SK-N-SH (cell line): ENCODE measurements around the gene EPB41L4B. TPM values are rescaled to one million over a fixed set of nuclear protein-coding genes. Genes with fewer than 3 reads are reported as not detected.

Experiments used
- CTCF ChIA-PET: fragments of 300-600, 350-600 bp; formaldehyde crosslinking; extraction: SDS; loops from one replicate; lab custom pipeline; 2021; lab: Yijun Ruan, JAX
- POLR2A ChIA-PET: fragments of 350-600 bp; sonication (Branson Sonifier 250); formaldehyde crosslinking; extraction: SDS; loops from one replicate; lab custom pipeline; 2020; ENCODE audit warnings: antibody characterized with exemption, inconsistent platforms; lab: Yijun Ruan, JAX
- DNase-seq: peaks from one replicate; pipeline ENCODE4 v3.0.0; 2012
- H2AFZ ChIP-seq: fragments of 200-600 bp; sonication (generic); 2 replicates; pipeline ENCODE4 v1.8.1; 2016; ENCODE audit warnings: antibody characterized with exemption, mild to moderate bottlenecking, low read depth
- H3F3A ChIP-seq: fragments of 200-600 bp; sonication (generic); replicated peaks from 2 replicates; pipeline ENCODE3; 2016; ENCODE audit warnings: antibody characterized with exemption, mild to moderate bottlenecking; ENCODE audit not compliant: insufficient read depth
- H3K27ac ChIP-seq, 2 experiments: fragments of 200-500 bp in 1 of 2; fragments of 200-600 bp in 1 of 2; sonication (Bioruptor generic) in 1 of 2; sonication (generic), shearing (Covaris generic) in 1 of 2; 2 replicates each; pipeline versions ENCODE4 v1.5.1 to v1.6.1; 2014 to 2016; ENCODE audit warnings: low read depth in 2 of 2, inconsistent platforms in 1 of 2, low read length in 1 of 2, mild to moderate bottlenecking in 1 of 2, mixed read lengths in 1 of 2
- H3K27me3 ChIP-seq: fragments of 200-600 bp; sonication (generic), shearing (Covaris generic); 2 replicates; pipeline ENCODE4 v1.6.1; 2016; ENCODE audit warnings: mixed run types; ENCODE audit not compliant: insufficient read depth
- H3K36me3 ChIP-seq, 2 experiments: fragments of 200-500 bp in 1 of 2; fragments of 200-600 bp in 1 of 2; sonication (Bioruptor generic) in 1 of 2; sonication (generic) in 1 of 2; replicated peaks in 1 of 2; 2 replicates each; pipeline versions ENCODE3 to v1.5.1; 2014 to 2016; ENCODE audit warnings: low read length in 1 of 2, mild to moderate bottlenecking in 1 of 2; ENCODE audit not compliant: insufficient read depth in 2 of 2, control insufficient read depth in 1 of 2
- H3K4me1 ChIP-seq, 2 experiments: fragments of 200-500 bp in 1 of 2; fragments of 200-600 bp in 1 of 2; sonication (Bioruptor generic) in 1 of 2; sonication (generic), shearing (Covaris generic) in 1 of 2; 2 replicates each; pipeline versions ENCODE4 v1.5.1 to v1.6.1; 2014 to 2016; ENCODE audit warnings: low read depth in 1 of 2, low read length in 1 of 2, mixed run types in 1 of 2; ENCODE audit not compliant: insufficient read depth in 2 of 2, control insufficient read depth in 1 of 2
- H3K4me2 ChIP-seq: fragments of 200-600 bp; sonication (generic), shearing (Covaris generic); 2 replicates; pipeline ENCODE4 v1.6.1; 2017; ENCODE audit warnings: mixed run types
- H3K4me3 ChIP-seq, 2 experiments: fragments of 200-500 bp in 1 of 2; fragments of 200-600 bp in 1 of 2; sonication (Bioruptor generic) in 1 of 2; sonication (generic), shearing (Covaris generic) in 1 of 2; 2 replicates each; pipeline versions ENCODE4 v1.5.1 to v1.8.1; 2014 to 2016; ENCODE audit warnings: low read depth in 2 of 2, inconsistent platforms in 1 of 2, low read length in 1 of 2, mild to moderate bottlenecking in 1 of 2, mixed read lengths in 1 of 2, moderate library complexity in 1 of 2
- H3K79me2 ChIP-seq: fragments of 200-600 bp; sonication (generic); 2 replicates; pipeline ENCODE4 v1.8.1; 2017; ENCODE audit warnings: mild to moderate bottlenecking; ENCODE audit not compliant: insufficient read depth
- H3K9ac ChIP-seq: fragments of 200-600 bp; sonication (generic); 2 replicates; pipeline ENCODE4 v1.6.1; 2017; ENCODE audit warnings: mixed run types
- H3K9me2 ChIP-seq: fragments of 200-600 bp; sonication (generic); 2 replicates; pipeline ENCODE4 v1.6.1; 2017; ENCODE audit warnings: mixed run types
- H3K9me3 ChIP-seq: fragments of 200-600 bp; sonication (generic); 2 replicates; pipeline ENCODE4 v1.6.1; 2017; ENCODE audit warnings: mixed run types, mild to moderate bottlenecking, moderate library complexity
- H4K20me1 ChIP-seq: fragments of 200-600 bp; sonication (generic); 2 replicates; pipeline ENCODE4 v1.6.1; 2017; ENCODE audit warnings: mild to moderate bottlenecking, mixed run types; ENCODE audit not compliant: insufficient read depth
- CHD2 ChIP-seq: fragments of 150-350 bp; IDR thresholded peaks from 2 replicates; pipeline ENCODE4 v1.6.1; 2018; ENCODE audit warnings: low read length; ENCODE audit not compliant: partially characterized antibody
- CTCF ChIP-seq: fragments of 200-600 bp; sonication (generic); IDR thresholded peaks from 2 replicates; pipeline ENCODE4 v1.6.1; 2017; ENCODE audit warnings: antibody characterized with exemption, mild to moderate bottlenecking, moderate library complexity
- ELF1 ChIP-seq: IDR thresholded peaks from 2 replicates; pipeline ENCODE4 v1.4.0; 2012
- EP300 ChIP-seq, 2 experiments: IDR thresholded peaks; 2 replicates each; pipeline versions ENCODE4 v1.4.0 to v1.6.1; 2012; ENCODE audit warnings: borderline replicate concordance in 1 of 2, low read depth in 1 of 2, low read length in 1 of 2
- EZH2phosphoT487 ChIP-seq: fragments of 200-600 bp; sonication (generic); IDR thresholded peaks from 2 replicates; pipeline ENCODE4 v1.6.1; 2017; ENCODE audit warnings: low read depth, mixed run types, mild to moderate bottlenecking, antibody characterized with exemption, moderate library complexity, borderline replicate concordance
- FOSL2 ChIP-seq: IDR thresholded peaks from 2 replicates; pipeline ENCODE4 v1.4.0; 2012; ENCODE audit warnings: low read depth, mild to moderate bottlenecking, moderate library complexity, borderline replicate concordance
- GABPA ChIP-seq: IDR thresholded peaks from 2 replicates; pipeline ENCODE4 v1.4.0; 2012; ENCODE audit warnings: low read depth, mild to moderate bottlenecking
- GATA2 ChIP-seq: sonication (generic); formaldehyde crosslinking; IDR thresholded peaks from 2 replicates; pipeline ENCODE4 v1.5.0; 2020; ENCODE audit warnings: mild to moderate bottlenecking, missing genetic modification reagents
- IRF3 ChIP-seq: fragments of 150-350 bp; IDR thresholded peaks from 2 replicates; pipeline ENCODE4 v1.6.1; 2016; ENCODE audit warnings: mild to moderate bottlenecking, low read depth, low read length
- JUND ChIP-seq: IDR thresholded peaks from 2 replicates; pipeline ENCODE4 v1.4.0; 2012
- MAX ChIP-seq: IDR thresholded peaks from 2 replicates; pipeline ENCODE4 v1.4.0; 2012; ENCODE audit warnings: low read depth
- MEF2A ChIP-seq: IDR thresholded peaks from 2 replicates; pipeline ENCODE4 v1.4.0; 2012; ENCODE audit warnings: low read depth, borderline replicate concordance
- MXI1 ChIP-seq: IDR thresholded peaks from 2 replicates; pipeline ENCODE4 v1.6.1; 2012; ENCODE audit warnings: mild to moderate bottlenecking, low read depth, low read length, improper control_type of control experiment
- NRF1 ChIP-seq: IDR thresholded peaks from 2 replicates; pipeline ENCODE4 v1.6.1; 2012; ENCODE audit warnings: low read depth, mild to moderate bottlenecking, low read length
- POLR2AphosphoS5 ChIP-seq: IDR thresholded peaks from 2 replicates; pipeline ENCODE4 v1.6.1; 2012; ENCODE audit warnings: low read depth, low read length
- RAD21 ChIP-seq: IDR thresholded peaks from 2 replicates; pipeline ENCODE4 v1.6.1; 2012; ENCODE audit warnings: mild to moderate bottlenecking, low read length
- SIN3A ChIP-seq: IDR thresholded peaks from 2 replicates; pipeline ENCODE4 v1.6.1; 2012; ENCODE audit warnings: low read depth, mild to moderate bottlenecking, low read length, moderate library complexity, borderline replicate concordance
- SMC3 ChIP-seq: IDR thresholded peaks from 2 replicates; pipeline ENCODE4 v1.6.1; 2012; ENCODE audit warnings: low read depth, low read length, improper control_type of control experiment
- TAF1 ChIP-seq: IDR thresholded peaks from 2 replicates; pipeline ENCODE4 v1.6.1; 2012; ENCODE audit warnings: low read depth, mild to moderate bottlenecking, low read length, moderate library complexity, borderline replicate concordance
- TCF12 ChIP-seq: IDR thresholded peaks from 2 replicates; pipeline ENCODE4 v1.4.0; 2012
- USF1 ChIP-seq: IDR thresholded peaks from 2 replicates; pipeline ENCODE4 v1.4.0; 2012; ENCODE audit warnings: low read depth, borderline replicate concordance
- USF2 ChIP-seq: fragments of 150-350 bp; IDR thresholded peaks from 2 replicates; pipeline ENCODE4 v1.6.1; 2017; ENCODE audit warnings: antibody characterized with exemption, low read length, low read depth, borderline replicate concordance
- YY1 ChIP-seq: IDR thresholded peaks from 2 replicates; pipeline ENCODE4 v1.4.0; 2012; ENCODE audit warnings: low read depth, mild to moderate bottlenecking
- ZBTB33 ChIP-seq: IDR thresholded peaks from 2 replicates; pipeline ENCODE4 v1.4.0; 2012; ENCODE audit warnings: low read depth, borderline replicate concordance
- polyA plus RNA-seq, 3 experiments: library from polyadenylated mRNA; depleted of rRNA; stranded (reverse); fragments of >200 nt; gene quantifications; 2 replicates each; pipeline ENCODE4 v1.2.3, GENCODE V29; 2012

EPB41L4B gene
- polyA plus RNA-seq, 1 of the 3 experiments (the other 2 are of a cell fraction) = 0.59 TPM

- TF ChIP-seq CTCF (peak; percentile 27; the same call in 1 of the 2 replicates), YY1 (no peak), MAX (no peak), JUND (no peak), ZBTB33 (no peak), POLR2AphosphoS5 (no peak), EZH2phosphoT487 (no peak), CHD2 (no peak), MXI1 (no peak), MEF2A (no peak), EP300 (IDR thresholded peaks at IDR 0.05; ENCODE audit: borderline replicate concordance in 1 of 2, low read depth in 1 of 2, low read length in 1 of 2) (no peak), SMC3 (peak; percentile 39; the same call in 1 of the 2 replicates), GABPA (no peak), GATA2 (CRISPR knock-in tag) (no peak), NRF1 (no peak), RAD21 (peak; percentile 48)
Measured at GRCh38 chr9:109248133-109248581, 72.7 kb downstream of the EPB41L4B start (continued).

GRCh38 chr9:109247228-109247627 is 73.6 kb downstream of the EPB41L4B start:
- ChIA-PET POLR2A (no interaction called here), CTCF (interaction anchor here (0.8 to 5.9 kb wide), 7 partner anchors 21 to 88 kb away, joined by 3 to 30 read pairs (median 4); partner anchors contain the start of gene EPB41L4B)
- H3F3A ChIP-seq = no peaks in the 10 kb centered on the region
- TF ChIP-seq USF1 = no peak
- no peak for TF ChIP-seq GABPA
- TF ChIP-seq FOSL2 = no peak
- no peak for TF ChIP-seq TAF1
- TF ChIP-seq POLR2AphosphoS5 = no peak
- no peak for TF ChIP-seq GATA2 (CRISPR knock-in tag)
- no peak for TF ChIP-seq SIN3A
- TF ChIP-seq USF2 = no peak
- no peak for TF ChIP-seq IRF3
- TF ChIP-seq TCF12 = no peak
- TF ChIP-seq ELF1 = no peak
- no peak for TF ChIP-seq MXI1
- peaks cover 0 to 6% of the 10 kb centered on the region in 2 experiments; a peak in 2 of 4 replicates for H3K4me1 ChIP-seq
- H3K27ac ChIP-seq = no peak overlapping the region
- no peaks in the 10 kb centered on the region for H3K27me3 ChIP-seq
- no peaks in the 10 kb centered on the region for H3K79me2 ChIP-seq
- no peaks in the 10 kb centered on the region for H3K36me3 ChIP-seq
- H3K4me2 ChIP-seq = no peak overlapping the region
- no peaks in the 10 kb centered on the region for H3K9me2 ChIP-seq
- no peak overlapping the region for H2AFZ ChIP-seq
- H4K20me1 ChIP-seq = no peaks in the 10 kb centered on the region
- H3K4me3 ChIP-seq = no peak overlapping the region
- no peaks in the 10 kb centered on the region for H3K9me3 ChIP-seq
- H3K9ac ChIP-seq = no peak overlapping the region
- DNase-seq = no peak
